GM20431 (cell line): Measurements from ENCODE around the gene TMEM9.

Experiments
- in situ Hi-C: fragments of 300-500 bp; cut with MseI, MboI; formaldehyde crosslinking; loops from one replicate; pipeline ENCODE4 v1.15.0; 2020; ENCODE audit warnings: low sequenced_read_pairs; ENCODE audit not compliant: unreplicated experiment

TMEM9 gene

DNA sequence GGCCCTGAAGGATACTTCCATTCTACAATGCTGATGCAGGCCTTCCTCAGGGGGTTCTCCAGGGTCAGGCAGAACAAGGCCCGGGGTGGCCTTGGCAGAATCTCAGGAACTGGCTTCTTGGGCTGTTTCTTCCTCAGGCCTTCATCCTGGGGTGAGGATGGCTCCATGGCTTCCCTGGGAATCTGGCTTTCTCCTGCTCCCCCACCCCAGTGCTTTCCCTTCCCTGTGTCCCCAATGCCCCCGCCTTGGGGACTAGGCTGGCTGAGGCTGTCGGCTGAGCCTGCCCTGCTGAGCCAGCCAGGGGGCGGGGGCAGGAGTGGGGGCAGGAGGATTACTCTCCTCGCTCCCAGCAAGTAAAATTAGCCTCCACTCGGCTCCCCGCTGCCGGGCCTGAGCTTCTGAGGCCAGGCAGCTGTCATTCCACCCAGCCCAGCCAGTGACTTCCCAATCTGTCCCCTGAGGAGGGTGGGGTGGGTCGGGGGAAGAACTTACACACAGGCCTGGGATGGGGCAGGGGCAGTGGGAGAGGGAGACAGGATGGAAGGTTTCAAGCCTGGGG, 42.0 kb downstream of the TMEM9 start, which contains the start of gene CACNA1S:
Gene CACNA1S, minus strand, starts transcription at position 254 of the 559 bp plus-strand sequence. Its CDS starts 87 bp downstream, at position 167.
- in situ Hi-C loops = no loop called here

DNA sequence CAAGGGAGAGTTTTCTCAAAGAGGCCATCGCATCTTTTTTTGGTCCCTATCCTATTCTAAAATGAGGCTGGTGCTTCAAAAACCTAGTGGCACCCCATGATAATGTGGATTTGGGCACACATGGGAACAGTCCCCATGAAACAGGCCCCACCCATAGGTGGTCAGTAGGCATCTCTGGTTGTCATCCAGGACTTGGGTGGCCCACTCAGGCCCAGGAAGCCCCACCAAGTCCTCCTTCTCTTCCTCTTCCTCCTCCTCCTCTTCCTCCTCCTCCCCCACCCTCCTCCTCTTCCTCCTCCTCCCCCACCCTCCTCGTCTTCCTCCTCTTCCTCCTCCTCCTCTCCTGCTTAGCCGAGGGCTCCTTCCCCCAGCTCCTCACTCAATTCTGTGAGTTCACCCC, 42.6 kb downstream of the TMEM9 start:
- in situ Hi-C loops = no loop called here

DNA sequence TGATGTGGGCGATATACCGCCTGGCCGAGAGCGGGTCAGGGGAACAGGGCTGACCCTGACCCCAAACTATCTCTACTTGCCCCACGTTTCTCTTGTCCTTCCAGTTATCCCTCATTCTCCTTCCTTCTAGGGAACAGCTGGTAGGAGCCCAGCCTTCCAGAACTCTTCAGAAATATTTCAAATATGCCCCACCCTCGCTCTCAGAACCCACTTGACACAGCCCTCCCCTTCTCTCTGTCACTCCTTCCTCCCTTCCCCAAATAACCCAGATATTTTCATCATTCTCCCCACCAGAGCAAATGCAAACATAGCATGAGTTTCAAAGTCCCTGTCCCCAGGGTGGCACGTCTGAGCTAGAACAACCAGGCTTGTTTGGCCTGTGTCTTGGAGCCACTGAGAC, 43.1 kb downstream of the TMEM9 start:
- in situ Hi-C loops = no loop called here

DNA sequence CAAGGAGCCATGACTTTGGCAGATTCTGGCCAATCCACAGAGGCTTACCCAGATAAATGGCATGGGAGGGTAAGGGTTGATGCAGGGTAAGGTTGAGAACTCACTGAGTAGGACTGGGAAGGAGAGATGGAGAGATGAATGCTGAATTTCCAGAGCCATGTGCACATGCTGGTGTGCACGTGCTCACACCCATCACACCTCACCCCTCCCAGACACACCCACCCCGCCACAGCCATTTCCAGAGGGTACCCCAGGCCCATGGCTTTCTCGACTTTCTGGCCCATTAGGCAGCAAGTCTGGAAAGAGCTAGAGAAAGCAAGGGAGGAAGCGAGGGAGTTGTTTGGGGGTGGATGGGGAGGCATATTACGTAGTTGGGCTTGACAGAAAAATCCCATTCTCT, 43.7 kb downstream of the TMEM9 start:
- in situ Hi-C loops = no loop called here

DNA sequence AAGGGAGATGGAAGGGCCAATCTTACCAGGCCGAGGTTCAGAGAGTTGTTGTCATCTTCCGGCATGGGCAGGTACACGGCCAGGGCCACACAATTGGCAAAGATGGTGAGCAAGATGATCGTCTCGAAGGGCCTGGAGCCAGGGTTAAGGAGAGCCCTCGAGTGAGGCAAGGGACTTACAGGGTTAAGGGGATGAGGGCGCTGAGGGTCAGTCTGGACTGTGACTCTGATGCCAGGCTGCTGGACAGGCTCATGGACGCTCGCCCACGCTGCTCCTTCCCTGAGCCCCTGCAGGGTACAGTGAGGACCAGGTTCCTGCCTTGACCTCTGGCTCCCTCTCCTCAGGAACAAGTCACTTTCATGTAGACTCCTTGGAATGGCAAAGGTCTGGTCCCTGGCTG, 44.1 kb downstream of the TMEM9 start:
- in situ Hi-C loops = no loop called here

DNA sequence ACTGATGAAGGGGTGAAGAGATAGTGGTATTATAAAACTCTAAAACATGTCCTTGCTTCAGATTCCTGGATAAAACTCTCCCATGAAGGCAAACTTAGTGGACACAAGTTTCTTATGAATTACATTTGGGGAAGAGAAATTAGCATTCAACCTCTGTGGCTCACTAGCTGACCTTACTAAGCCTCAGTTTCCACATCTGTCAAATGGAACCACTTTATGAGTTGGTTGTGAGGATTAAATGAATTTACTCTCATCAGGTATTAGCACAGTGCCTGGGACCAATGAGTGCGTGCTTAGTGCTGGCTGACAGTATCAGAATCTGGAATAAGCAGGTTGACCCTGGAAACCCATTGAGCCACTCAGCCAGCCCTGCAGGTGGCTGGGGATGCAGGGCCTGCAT, 44.6 kb downstream of the TMEM9 start:
- in situ Hi-C loops = no loop called here

DNA sequence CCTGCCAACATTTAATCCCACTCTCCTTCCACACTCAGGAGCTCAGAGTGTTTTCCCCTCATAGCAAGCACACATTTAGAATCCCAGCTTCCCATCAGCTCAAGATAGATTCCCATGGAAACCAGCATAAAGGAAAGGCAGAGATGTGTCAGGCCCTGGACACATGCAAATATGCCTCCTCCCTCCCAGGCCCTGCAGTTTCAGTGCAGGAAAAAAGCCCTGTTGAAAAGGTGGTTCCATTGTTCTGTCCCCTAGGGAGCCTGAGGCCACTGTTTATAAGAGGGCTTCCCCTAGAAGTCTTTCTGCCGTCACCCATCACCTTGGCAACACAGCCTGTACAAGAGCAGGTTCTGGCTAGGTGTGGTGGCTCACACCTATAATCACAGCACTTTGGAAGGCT, 45.7 kb downstream of the TMEM9 start:
- in situ Hi-C loops = no loop called here

DNA sequence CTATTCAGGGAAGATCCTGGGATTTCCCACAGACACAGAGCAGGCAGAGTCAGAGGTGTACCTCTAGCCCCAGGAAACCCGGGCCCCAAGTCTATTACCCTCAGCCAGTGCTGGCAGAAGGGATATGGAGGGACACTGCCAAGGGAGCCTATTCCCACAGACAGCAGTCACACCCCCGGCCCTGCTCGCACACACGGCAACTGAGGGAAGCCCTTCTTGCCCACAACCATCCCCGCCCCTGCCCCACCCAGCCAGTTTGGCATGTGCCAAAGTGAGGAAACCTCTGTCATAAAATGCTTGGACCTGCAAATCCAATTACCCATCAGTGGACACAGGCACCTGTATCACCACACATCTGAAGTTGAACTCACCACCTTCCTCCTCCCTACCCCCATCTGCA, 48.6 kb downstream of the TMEM9 start:
- in situ Hi-C loops = no loop called here

DNA sequence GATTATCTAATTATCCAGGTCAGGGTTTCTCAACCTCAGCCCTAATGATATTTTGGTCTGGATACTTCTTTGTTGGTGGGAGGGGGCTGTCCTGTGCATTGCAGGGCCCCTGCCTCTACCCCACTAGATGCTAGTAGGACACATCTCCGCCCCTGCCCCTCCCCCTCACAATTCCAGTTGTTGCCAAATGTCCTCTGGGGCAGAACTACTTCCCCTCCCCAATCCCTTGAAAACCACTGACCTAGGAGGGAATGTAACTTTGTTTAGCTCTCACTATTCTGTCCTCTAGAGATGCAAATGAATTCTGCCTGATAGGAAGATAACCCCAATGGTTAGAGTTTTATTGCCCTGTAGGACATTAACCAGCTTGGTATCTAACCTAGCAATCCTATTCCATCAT, 50.1 kb downstream of the TMEM9 start:
- in situ Hi-C loops = no loop called here

DNA sequence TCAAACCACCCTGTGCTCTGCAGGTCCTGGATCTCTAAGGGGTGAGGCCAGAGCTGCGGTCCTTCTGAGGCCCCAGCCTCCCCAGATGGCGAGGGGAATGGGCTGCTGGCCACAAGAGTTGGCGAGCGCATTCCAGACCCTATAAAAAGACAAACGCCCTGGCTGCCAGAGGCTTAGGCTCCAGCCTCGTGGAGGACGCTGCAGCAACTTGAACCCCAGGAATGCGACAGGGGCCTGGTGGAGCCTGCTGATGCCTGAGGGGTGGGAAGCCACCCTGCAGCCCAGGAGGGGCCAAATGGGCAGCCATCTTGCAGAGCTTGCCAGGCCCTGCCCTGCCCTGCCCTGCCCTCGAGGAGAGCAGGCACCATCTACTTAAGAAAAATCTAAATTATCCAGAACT, 50.6 kb downstream of the TMEM9 start:
- in situ Hi-C loops = no loop called here

DNA sequence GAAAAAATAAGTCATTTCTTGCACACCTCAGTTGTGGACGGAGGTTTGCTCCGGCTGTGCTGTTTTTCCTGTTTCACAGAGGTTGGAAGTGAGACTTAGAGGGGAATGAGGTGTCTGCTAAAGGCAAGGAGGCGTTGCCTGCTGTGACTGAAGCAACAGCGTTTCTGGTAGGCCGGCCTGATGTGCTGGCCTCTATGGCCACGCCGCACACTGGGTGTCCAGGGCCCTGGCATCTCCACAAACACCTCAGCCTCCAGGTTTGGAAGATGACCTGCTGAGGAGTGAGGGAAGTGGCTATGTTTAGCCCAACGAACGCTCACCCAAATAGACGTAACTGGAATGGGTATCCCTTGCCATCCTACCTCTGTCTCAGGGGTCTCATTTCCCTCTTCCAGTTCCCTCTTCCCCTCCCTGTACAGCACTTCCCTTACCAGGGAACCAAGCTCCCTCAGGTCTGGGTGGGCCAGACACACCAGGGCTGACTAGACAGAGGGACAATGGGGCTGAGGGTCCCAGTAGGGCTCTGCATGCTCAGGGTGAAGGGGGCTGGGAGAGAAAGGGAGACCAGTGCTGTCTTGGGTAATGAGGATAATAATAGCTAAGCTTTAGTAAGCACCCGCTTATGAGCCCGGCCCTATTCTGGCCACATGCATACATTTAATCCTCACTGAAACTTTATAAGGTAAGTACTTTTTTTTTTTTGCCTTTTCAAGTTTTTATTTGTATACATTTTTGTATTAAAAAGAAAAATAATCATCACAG, 53.9 kb downstream of the TMEM9 start:
- in situ Hi-C loops = no loop called here

DNA sequence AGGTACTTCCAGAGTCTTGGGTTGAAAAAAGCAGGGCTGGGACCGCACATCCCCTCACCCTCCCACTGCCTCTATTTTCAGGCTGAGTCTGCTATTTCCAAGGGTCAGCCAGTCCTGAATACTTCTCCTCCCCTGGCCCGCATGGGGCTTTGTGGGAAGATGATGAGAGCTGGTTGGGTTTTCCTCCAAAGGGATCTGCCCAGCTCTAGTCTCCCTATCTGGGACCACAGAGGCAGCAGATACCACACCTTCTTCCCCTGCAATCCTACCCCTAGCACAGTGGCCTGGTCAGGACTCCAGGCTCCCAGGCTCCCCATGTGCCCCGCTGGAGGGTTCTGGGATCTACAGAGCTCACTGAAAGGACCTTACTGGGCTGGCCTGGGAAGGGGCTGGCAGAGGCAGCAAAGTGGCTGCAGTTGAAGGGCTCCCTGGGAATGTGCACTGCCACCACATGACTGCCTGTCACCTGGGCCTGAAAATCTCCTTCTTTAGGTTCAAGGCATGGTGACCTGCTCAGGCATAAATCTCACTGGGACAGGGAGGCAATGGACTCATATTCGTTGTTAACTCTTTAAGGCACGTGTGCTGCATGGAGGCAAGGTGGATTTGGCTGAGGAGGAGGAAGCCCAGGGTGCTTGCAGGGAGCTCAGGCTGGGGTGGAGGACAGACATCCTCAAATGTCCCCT, 55.1 kb downstream of the TMEM9 start:
- in situ Hi-C loops = no loop called here

DNA sequence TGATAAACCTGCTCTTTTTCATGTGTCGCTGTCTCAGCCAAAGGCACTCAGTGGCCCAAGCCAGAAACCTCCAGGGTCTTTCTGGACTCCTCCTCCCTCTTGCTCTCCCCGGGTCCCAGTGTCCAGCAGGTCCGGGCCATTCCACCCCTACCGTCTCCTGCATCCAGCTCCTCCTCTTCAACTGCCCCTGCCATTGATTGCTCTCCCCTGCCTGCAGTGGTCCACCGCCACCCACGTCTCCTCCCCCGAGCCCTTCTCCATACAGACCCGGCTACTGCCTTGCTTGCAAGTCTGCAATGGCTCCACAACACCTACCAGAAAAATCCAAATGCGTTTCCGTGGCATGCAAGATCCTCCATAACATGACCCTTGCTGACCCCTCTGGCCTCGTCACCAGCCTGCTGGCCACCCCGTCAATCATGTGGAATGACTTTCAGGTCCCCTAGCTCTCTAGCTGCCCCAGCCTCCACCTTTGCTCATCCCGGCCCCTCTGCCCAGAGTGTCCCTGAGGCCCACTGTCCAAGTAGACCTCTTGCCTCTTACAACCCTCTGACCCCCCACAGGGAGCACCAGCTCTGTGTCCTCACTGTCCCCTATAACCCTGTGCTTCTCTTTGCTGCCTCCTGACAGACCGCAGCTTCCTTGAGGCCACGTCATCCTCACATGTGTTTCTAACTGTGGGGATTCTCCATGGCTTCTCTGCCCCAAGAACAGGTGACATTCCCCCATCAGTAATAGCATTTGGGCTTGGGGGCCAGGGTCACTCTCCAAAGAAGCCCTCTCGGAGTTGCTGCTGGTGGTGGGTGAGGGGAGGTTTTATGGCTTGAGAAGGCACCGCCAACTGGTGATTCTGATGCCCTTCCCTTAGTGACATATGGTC, 57.1 kb downstream of the TMEM9 start:
- in situ Hi-C loops = no loop called here

DNA sequence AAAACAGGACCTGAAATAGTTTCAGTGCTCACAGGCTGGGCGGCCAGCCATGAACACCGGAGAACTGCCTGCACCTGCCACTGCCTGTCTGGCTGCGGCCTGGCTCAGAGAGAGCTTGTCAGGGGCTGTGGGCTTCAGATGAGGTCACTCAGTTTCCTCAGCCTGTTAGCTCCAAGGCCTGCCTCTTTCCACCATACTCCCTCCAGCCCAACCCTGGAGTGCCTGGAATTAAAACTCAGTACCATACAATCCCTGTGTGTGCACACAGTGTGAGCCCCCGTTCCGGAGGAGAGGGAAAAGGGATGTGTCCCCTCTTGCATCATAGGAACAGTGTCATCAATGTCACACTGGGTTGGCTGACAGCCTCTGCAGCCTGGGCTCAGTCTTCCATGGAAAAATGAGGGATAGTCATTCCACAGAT, 58.2 kb downstream of the TMEM9 start:
- in situ Hi-C loops = no loop called here

DNA sequence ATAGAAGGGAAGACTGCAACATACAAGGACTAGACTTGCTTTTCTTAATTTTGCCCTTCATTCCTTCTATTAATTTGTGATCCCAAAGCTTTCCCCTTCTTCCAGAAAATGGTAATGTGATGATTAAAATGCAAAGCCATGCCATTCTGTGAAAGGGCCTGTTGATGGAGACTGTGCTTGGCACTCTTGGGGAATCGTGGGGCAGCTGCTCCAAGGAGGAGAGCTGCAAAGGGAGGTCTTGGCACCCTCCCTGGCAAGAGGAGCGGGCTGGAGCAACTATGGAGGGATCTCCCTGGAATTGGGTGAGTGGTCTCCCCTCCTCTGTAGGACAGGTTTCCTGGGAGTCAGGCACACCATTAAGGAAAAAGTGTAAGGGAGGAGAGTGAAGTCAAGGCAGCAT, 58.7 kb downstream of the TMEM9 start:
- in situ Hi-C loops = no loop called here

DNA sequence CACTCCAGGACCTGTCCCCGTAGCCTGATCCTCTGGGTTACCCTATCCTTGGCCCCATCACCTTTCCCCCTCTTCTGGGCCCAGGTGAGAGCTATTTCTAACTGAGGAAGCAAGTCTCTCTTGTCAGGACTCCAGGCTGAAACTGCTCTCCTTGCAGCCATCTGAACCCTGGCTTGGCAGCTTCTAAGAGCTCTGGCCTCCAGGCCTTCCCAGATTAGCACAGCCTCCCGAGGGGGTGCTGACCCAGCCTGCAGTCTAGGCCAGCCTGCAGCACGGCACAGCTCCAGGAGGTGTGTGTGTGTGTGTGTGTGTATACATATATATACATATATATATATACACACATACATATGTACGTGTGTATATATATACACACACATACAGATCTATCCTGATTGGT, 59.4 kb downstream of the TMEM9 start:
- in situ Hi-C loops = no loop called here

DNA sequence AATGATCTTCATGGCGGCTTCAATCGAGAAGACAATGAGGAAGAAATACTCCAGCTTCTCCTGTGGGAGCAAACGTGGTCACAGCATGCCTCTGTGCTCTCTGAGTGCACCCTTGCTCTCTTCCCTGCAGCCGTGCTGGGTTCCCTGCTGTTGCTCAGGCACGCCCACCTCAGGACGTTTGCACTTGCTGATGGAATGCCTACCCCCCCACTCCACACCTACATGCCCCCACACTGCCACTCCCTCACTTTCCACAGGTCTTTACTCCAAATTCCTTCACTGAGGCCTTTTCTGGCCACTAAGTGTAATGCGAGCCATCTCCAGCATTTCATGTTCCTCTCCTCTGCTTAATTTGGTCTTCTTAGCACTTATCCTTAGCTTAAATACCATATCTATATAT, 60.3 kb downstream of the TMEM9 start:
- in situ Hi-C loops = no loop called here

DNA sequence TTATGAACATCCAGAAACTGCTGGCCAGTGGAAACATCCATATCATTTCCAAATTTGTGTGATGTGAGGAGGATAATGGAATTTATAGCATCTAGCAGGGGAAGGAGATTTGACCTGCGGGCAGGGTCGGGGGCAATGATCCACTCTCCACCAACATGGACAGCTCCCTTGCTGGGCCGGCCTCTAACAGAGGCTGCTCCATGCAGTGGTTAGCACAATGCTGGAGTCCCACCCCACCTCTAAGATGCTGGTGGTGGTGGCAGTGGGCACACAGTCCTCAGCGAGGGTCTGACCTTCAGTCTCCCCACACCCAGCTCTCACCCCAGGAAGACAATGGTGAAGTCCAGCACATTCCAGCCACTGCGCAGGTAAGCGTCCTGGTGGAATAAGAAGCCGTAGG, 60.7 kb downstream of the TMEM9 start:
- in situ Hi-C loops = no loop called here

DNA sequence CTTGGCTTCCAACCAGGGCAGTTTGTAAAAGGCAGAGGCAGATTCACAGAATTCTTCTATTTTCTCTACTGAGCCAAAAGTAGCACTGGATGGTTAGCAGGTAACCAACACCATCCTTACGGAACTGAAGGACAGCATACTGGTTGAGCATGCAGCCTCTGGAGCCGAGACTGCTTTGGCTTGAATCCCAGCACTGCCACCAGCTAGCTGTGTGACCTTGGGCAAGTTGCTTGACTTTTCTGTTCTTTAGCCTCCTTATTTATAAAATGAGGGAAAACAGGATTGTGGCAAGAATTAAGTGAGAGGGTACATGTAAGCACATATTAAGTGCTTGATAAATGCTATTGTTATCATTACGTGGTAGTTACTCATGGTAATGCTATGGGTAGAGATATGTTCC, 61.5 kb downstream of the TMEM9 start:
- in situ Hi-C loops = no loop called here

DNA sequence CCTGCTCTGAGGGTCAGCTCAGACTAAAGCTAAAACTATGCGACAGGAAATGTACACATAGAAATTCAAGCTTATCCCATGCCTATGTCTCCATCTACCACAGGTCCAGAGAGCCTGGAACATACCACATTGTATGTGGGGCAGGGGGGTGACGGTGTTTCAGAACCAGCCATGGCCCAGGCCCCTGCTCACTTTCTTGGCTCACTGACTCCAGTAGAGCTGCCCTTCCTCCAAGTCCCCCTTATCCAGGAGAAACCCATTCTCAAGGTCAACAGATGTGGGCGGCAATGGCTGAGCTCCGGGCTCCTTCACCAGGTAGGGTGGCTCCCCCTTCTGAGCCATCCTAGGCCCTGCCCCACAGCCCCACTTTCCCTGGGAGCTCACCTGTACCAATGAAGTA, 63.0 kb downstream of the TMEM9 start:
- in situ Hi-C loops = no loop called here

DNA sequence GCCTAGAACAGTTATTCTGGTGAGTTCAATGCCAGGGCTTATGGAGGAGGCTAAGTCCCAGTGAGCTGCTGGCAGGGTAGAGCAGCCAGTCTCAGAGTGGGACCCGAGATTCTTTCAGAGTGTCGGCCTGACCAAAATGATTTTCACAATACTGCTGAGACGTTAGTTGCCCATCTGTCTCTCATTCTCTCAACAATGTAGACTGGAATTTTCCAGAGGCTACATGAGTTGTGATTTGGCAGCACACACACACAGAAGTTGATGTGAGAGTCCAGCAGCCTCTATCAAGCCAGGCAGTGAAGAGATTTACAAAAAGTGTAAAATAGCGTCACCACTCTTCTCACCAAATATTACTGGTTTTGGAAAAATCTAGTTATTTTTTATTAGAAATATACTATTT, 63.7 kb downstream of the TMEM9 start:
- in situ Hi-C loops = no loop called here
